Measurements from ENCODE around the gene SNX27.
"Not testable (repeated sequence)": the region's sequence is repeated elsewhere in the genome, so short reads cannot be mapped to it uniquely, and the experiment has no call there.

SNX27 gene

GRCh38 chr1:151643085-151643484 lies 31.2 kb downstream of the SNX27 start:
- FAIRE-seq: not testable (repeated sequence)

- no peak for FAIRE-seq
Observed at GRCh38 chr1:151644001-151644400, 32.2 kb downstream of the SNX27 start.

- no peak for FAIRE-seq
Observed at GRCh38 chr1:151653397-151653796, 41.5 kb downstream of the SNX27 start.

GRCh38 chr1:151655371-151655770 lies 43.5 kb downstream of the SNX27 start:
- FAIRE-seq: no peak

- FAIRE-seq: no peak
Observed at GRCh38 chr1:151661751-151662150, 49.9 kb downstream of the SNX27 start.

GRCh38 chr1:151668090-151668489 lies 56.2 kb downstream of the SNX27 start:
- no peak for FAIRE-seq

- FAIRE-seq: not testable (repeated sequence)
Observed at GRCh38 chr1:151670036-151670675, 58.3 kb downstream of the SNX27 start.

GRCh38 chr1:151673407-151673806 lies 61.6 kb downstream of the SNX27 start:
- FAIRE-seq: no peak

- FAIRE-seq: no peak
Observed at GRCh38 chr1:151680391-151680790, 68.5 kb downstream of the SNX27 start.

- peak; percentile 5 for FAIRE-seq
Observed at GRCh38 chr1:151680826-151681225, 69.0 kb downstream of the SNX27 start.

GRCh38 chr1:151681923-151682322 lies 70.1 kb downstream of the SNX27 start:
- no peak for FAIRE-seq

- FAIRE-seq: not testable (repeated sequence)
Observed at GRCh38 chr1:151682901-151683300, 71.1 kb downstream of the SNX27 start.

- peak; percentile 29 for FAIRE-seq
Observed at GRCh38 chr1:151684128-151684527, 72.3 kb downstream of the SNX27 start.

- FAIRE-seq: no peak
Observed at GRCh38 chr1:151686561-151686960, 74.7 kb downstream of the SNX27 start.

GRCh38 chr1:151689494-151689893 lies 77.6 kb downstream of the SNX27 start:
- no peak for FAIRE-seq

- FAIRE-seq: no peak
Observed at GRCh38 chr1:151692226-151692625, 80.4 kb downstream of the SNX27 start.

GRCh38 chr1:151693057-151693651 lies 81.3 kb downstream of the SNX27 start:
- peak; percentile 90 for FAIRE-seq

- FAIRE-seq: no peak
Observed at GRCh38 chr1:151701515-151701914, 89.7 kb downstream of the SNX27 start.

- no peak for FAIRE-seq
Observed at GRCh38 chr1:151702936-151703335, 91.1 kb downstream of the SNX27 start.

- no peak for FAIRE-seq
Observed at GRCh38 chr1:151703813-151704212, 92.0 kb downstream of the SNX27 start.

GRCh38 chr1:151704246-151704645 lies 92.4 kb downstream of the SNX27 start:
- no peak for FAIRE-seq

GRCh38 chr1:151705146-151705545 lies 93.3 kb downstream of the SNX27 start:
- FAIRE-seq: no peak

GRCh38 chr1:151705753-151706463 lies 94.1 kb downstream of the SNX27 start:
- FAIRE-seq: no peak
